ENCODE data around the gene RAB3GAP2.
"Not testable (repeated sequence)": the region's sequence is repeated elsewhere in the genome, so short reads cannot be mapped to it uniquely, and the experiment has no call there.

Gene RAB3GAP2

DNA sequence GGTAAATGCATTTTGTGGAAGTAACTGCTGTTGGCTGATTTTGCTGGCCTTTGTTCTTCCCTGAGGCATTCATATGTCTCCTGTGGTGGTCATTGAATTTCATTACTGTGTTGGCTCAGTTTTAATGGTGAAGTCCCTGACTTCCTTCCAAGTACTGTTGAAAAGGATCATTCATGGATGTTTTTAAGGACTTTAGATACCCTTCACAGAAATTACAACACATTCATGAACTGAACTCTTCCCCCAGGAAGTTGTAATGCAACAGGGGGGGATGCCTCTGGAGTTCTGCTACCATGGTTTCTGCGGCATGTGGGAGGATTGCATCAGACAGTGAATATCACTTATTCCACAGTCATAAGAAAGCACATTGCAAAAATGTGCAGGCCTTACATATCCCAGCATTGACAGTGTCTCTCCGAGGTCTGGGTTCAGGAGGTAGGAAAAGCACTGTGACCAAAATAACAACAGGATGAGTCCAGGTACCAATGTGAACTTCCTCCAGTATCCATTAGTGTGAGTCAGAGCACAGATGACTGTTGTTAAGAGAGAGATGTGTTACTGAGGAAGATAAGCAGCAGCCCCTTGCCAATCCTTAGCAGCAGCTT, 2.1 kb upstream of the RAB3GAP2 start:
- no peak for DNase-seq (ENCODE audit: low spot score in 2 of 2)
- no peak for ATAC-seq (replicated peaks; ENCODE audit: extremely low read depth, poor library complexity, severe bottlenecking)

DNA sequence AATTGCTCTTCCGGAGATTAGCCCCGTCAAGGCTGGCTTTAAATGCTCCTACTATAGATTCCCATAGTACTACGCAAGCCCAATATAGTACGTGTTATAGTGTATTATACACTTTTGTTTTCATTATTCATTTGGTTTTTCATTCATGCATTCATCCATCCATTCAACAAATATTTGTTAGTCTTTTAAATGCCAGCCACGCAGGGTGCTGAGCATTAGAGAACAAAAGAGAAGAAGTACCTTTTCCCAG, 513 bp upstream of the RAB3GAP2 start:
- Mint-ChIP-seq H3K4me3 (no peak overlapping the region), H3K4me1 (no peaks in the 10 kb centered on the region), H3K36me3 (ENCODE audit: insufficient read depth) (peaks cover 3% of the 10 kb centered on the region), H3K9me3 (no peaks in the 10 kb centered on the region), H3K27ac (ENCODE audit: low read depth) (no peak overlapping the region), H3K27me3 (peaks cover 12% of the 10 kb centered on the region)
- ATAC-seq (replicated peaks; ENCODE audit: extremely low read depth, poor library complexity, severe bottlenecking) = no peak
- DNase-seq (ENCODE audit: low spot score in 2 of 2) = no peak

More for the DNA sequence above, 2.1 kb upstream of the RAB3GAP2 start:
- Mint-ChIP-seq H3K4me3 (no peak overlapping the region), H3K27ac (ENCODE audit: low read depth) (no peak overlapping the region), H3K36me3 (ENCODE audit: insufficient read depth) (no peaks in the 10 kb centered on the region), H3K9me3 (no peaks in the 10 kb centered on the region), H3K27me3 (peaks cover 12% of the 10 kb centered on the region), H3K4me1 (no peaks in the 10 kb centered on the region)

DNA sequence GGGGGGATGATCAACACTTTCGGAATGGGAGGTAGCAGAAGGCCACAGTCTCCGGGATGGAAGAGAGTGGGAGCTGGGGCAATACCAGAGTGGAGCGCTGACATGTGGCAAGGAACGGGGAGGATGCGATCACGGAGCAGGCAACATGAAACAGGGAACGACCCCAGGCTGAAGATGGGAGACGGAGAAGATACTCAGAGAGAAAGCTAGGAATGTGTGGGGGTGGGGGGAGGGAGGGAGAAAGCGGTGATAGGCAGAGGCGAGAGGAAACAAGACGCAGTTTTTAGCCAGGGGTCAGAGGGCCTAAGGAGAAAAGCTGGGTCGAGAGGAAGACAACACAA, 577 bp downstream of the RAB3GAP2 start:
- no peak for ATAC-seq (replicated peaks; ENCODE audit: extremely low read depth, poor library complexity, severe bottlenecking)
- no peak for DNase-seq (ENCODE audit: low spot score in 2 of 2)
- peaks cover 5% of the 10 kb centered on the region for H3K36me3 Mint-ChIP-seq (ENCODE audit: insufficient read depth)
- peaks cover 2% of the 10 kb centered on the region for H3K4me1 Mint-ChIP-seq
- H3K27ac Mint-ChIP-seq (ENCODE audit: low read depth) = no peak overlapping the region
- peaks cover 9% of the 10 kb centered on the region for H3K27me3 Mint-ChIP-seq
- H3K9me3 Mint-ChIP-seq = no peaks in the 10 kb centered on the region
- no peak overlapping the region for H3K4me3 Mint-ChIP-seq

DNA sequence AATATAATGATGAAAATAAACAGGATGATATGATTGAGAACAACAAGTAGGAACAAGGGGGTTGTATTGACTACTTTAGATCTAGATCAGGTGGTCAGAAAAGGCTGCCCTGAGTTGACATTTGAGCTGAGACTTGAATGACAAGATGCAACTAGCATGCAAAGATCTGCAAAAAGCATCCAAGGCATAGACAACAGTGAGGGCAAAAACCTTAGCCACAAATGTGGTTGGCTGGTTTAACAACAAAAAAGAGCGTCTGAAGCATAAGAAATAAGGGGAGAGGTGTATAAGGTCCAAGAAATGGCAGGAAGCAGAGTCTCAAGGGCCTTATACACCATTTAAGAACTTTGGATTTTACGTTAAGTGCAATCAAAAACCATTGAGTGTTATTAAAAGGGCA, 3.2 kb downstream of the RAB3GAP2 start:
- no peaks in the 10 kb centered on the region for H3K9me3 Mint-ChIP-seq
- no peak for ATAC-seq (replicated peaks; ENCODE audit: extremely low read depth, poor library complexity, severe bottlenecking)
- no peaks in the 10 kb centered on the region for H3K27me3 Mint-ChIP-seq
- H3K36me3 Mint-ChIP-seq (ENCODE audit: insufficient read depth) = peaks cover 5% of the 10 kb centered on the region
- peaks cover 12% of the 10 kb centered on the region for H3K4me1 Mint-ChIP-seq
- no peak for DNase-seq (ENCODE audit: low spot score in 2 of 2)
- peak overlapping the region; percentile 10 for H3K4me3 Mint-ChIP-seq
- H3K27ac Mint-ChIP-seq (ENCODE audit: low read depth) = no peak overlapping the region

DNA sequence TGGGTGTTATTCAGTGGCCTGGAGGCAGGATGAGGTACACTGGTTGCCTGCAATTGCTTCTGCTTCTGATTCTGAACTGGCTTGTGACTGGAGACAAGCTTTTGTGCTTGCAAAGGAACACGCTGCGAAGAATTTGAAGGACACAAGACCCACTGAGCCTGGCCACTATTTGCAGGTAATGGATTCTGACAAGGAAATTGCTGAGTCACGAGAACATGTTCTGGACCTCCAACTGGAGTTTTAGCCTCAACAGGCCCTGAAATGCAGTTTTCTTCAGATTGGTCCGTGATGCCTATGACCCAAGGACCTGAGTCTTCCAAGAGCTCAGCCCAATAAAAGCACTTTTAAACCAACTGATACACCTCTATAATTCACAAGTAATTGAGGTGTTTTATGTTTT, 4.6 kb downstream of the RAB3GAP2 start:
- ATAC-seq (replicated peaks; ENCODE audit: extremely low read depth, poor library complexity, severe bottlenecking) = no peak
- Mint-ChIP-seq H3K4me1 (peaks cover 12% of the 10 kb centered on the region), H3K36me3 (ENCODE audit: insufficient read depth) (peaks cover 5% of the 10 kb centered on the region), H3K9me3 (no peaks in the 10 kb centered on the region), H3K27me3 (no peaks in the 10 kb centered on the region), H3K4me3 (no peak overlapping the region), H3K27ac (ENCODE audit: low read depth) (no peak overlapping the region)
- DNase-seq (ENCODE audit: low spot score in 2 of 2) = no peak

DNA sequence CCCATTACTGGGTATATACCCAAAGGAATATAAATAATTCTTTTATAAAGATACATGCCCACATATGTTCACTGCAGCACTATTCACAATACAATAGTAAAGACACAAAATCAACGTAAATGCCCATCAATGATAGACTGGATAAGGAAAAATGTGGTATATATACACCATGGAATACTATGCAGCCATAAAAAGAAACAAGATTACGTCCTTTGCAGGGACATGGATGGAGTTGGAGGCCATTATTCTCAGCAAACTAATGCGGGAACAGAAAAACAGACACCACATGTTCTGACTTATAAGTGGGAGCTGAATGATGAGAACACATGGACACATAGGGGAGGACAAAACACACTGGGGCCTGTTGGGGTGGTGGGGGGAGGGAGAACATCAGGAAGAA, 12.0 kb downstream of the RAB3GAP2 start:
- H3K4me1 Mint-ChIP-seq = peaks cover 58% of the 10 kb centered on the region
- H3K36me3 Mint-ChIP-seq (ENCODE audit: insufficient read depth); H3K9me3 Mint-ChIP-seq; H3K4me3 Mint-ChIP-seq; ATAC-seq (replicated peaks; ENCODE audit: extremely low read depth, poor library complexity, severe bottlenecking); H3K27me3 Mint-ChIP-seq; H3K27ac Mint-ChIP-seq (ENCODE audit: low read depth); DNase-seq (ENCODE audit: low spot score in 2 of 2): not testable (repeated sequence)

DNA sequence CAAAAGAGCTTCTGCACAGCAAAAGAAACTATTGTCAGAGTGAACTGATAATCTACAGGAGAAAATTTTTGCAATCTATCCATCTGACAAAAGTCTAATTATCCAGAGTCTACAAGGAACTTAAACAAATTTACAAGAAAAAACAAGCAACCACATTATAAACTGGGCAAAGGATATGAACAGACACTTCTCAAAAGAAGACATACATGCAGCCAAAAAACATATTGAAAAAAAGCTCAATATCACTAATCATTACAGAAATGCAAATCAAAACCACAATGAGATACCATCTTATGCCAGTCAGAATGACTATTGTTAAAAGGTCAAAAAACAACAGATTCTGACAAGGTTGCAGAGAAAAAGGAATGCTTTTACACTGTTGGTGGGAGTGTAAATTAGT, 12.5 kb downstream of the RAB3GAP2 start:
- not testable (repeated sequence) for H3K27ac Mint-ChIP-seq (ENCODE audit: low read depth); H3K27me3 Mint-ChIP-seq; DNase-seq (ENCODE audit: low spot score in 2 of 2); H3K9me3 Mint-ChIP-seq; H3K4me3 Mint-ChIP-seq; H3K36me3 Mint-ChIP-seq (ENCODE audit: insufficient read depth); ATAC-seq (replicated peaks; ENCODE audit: extremely low read depth, poor library complexity, severe bottlenecking)
- peaks cover 57% of the 10 kb centered on the region for H3K4me1 Mint-ChIP-seq

DNA sequence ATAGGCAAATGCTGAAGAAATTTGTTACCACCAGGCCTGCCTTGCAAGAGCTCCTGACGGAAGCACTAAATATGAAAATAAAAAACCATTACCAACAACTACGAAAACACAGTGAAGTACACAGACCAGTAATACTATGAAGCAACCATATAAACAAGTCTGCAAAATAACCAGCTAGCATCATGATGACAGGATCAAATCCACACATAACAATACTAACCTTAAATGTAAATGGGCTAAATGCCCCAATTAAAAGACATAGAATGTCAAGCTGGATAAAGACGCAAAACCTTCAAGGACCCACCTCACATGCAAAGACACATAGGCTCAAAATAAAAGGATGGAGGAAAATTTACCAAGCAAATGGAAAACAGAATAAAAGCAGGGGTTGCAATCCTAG, 16.1 kb downstream of the RAB3GAP2 start:
- DNase-seq (ENCODE audit: low spot score in 2 of 2); H3K9me3 Mint-ChIP-seq; ATAC-seq (replicated peaks; ENCODE audit: extremely low read depth, poor library complexity, severe bottlenecking); H3K4me3 Mint-ChIP-seq; H3K27me3 Mint-ChIP-seq: not testable (repeated sequence)
- Mint-ChIP-seq H3K36me3 (ENCODE audit: insufficient read depth) (peaks cover 11% of the 10 kb centered on the region), H3K4me1 (peaks cover 72% of the 10 kb centered on the region), H3K27ac (ENCODE audit: low read depth) (peak overlapping the region; percentile 21)

DNA sequence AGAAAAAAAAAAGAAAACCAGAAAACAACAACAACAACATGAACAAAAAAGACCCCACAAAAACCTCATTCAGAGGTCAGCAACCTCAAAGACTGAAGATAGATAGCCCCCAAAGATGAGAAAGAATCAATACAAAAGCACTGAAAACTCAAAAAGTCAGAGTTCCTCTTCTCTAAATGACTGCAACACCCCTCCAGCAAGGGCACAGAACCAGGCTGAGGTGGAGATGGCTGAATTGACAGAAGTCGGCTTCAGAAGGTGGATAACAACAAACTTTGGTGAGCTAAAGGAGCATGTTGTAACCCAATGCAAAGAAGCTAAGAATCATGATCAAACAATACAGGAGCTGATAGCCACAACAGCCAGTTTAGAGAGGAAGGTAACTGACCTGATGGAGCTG, 17.0 kb downstream of the RAB3GAP2 start:
- H3K4me1 Mint-ChIP-seq = peaks cover 67% of the 10 kb centered on the region
- H3K4me3 Mint-ChIP-seq = no peak overlapping the region
- H3K27ac Mint-ChIP-seq (ENCODE audit: low read depth) = peak overlapping the region; percentile 19
- H3K36me3 Mint-ChIP-seq (ENCODE audit: insufficient read depth) = peaks cover 11% of the 10 kb centered on the region
- no peaks in the 10 kb centered on the region for H3K27me3 Mint-ChIP-seq
- ATAC-seq (replicated peaks; ENCODE audit: extremely low read depth, poor library complexity, severe bottlenecking) (no peak), DNase-seq (ENCODE audit: low spot score in 2 of 2) (no peak)
- H3K9me3 Mint-ChIP-seq = peaks cover 6% of the 10 kb centered on the region

DNA sequence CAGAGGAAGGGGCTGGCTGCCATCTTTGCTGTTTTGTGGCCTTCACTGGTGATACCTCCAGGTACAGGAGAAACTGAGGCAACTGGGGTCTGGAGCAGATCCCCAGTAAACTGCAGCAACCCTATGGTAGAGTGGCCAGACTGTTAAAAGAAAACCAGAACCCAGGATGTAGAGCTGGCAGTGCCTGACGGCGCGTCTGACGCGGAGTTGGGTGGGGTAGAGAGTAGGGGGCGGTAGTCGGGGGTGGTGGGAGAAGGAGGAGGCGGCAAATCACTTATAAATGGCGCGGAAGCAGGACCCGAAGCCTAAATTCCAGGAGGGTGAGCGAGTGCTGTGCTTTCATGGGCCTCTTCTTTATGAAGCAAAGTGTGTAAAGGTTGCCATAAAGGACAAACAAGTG, 19.0 kb downstream of the RAB3GAP2 start:
- not testable (repeated sequence) for H3K9me3 Mint-ChIP-seq; DNase-seq (ENCODE audit: low spot score in 2 of 2); H3K27ac Mint-ChIP-seq (ENCODE audit: low read depth); H3K4me3 Mint-ChIP-seq; H3K27me3 Mint-ChIP-seq
- peak; percentile 95 for ATAC-seq (replicated peaks; ENCODE audit: extremely low read depth, poor library complexity, severe bottlenecking)
- H3K4me1 Mint-ChIP-seq = peaks cover 51% of the 10 kb centered on the region
- H3K36me3 Mint-ChIP-seq (ENCODE audit: insufficient read depth) = peaks cover 11% of the 10 kb centered on the region

DNA sequence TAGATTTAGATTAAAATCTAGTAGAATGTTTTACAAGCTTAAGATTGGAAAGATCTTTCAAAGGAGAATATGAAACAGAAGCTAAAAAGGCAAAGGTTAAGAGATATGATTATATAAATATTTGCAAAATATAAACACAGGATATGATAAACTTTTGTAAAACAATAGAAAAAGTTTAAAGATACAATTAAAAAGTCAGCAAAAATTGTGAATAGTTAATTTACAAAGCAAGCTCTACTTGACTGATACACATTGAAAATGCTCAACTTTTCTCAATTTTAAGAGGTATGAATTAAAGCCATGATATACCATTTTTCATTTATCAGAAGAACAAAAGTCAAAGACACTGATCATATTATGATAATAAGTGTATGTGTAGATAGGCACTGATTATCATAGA, 21.0 kb downstream of the RAB3GAP2 start:
- no peak for ATAC-seq (replicated peaks; ENCODE audit: extremely low read depth, poor library complexity, severe bottlenecking)
- DNase-seq (ENCODE audit: low spot score in 2 of 2) = no peak
- Mint-ChIP-seq H3K27ac (ENCODE audit: low read depth) (no peak overlapping the region), H3K27me3 (no peaks in the 10 kb centered on the region), H3K4me1 (peaks cover 31% of the 10 kb centered on the region), H3K4me3 (no peak overlapping the region), H3K36me3 (ENCODE audit: insufficient read depth) (peaks cover 11% of the 10 kb centered on the region), H3K9me3 (peaks cover 6% of the 10 kb centered on the region)

DNA sequence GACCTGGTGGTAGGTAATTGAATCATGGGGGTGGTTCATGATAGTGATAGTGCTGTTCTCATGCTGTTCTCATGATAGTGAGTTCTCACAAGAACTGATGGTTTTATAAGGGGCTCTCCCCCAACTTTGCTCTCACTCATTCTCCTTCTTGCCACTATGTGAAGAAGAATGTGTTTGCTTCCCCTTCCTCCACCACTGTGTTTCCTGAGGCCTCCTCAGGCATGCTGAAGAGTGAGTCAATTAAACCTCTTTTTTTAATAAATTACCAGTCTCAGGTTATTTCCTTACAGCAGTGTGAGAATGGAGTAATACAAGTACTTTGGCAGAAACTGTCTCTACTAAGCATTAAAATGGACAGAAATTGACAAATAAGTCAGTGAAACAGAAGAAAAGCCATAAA, 21.6 kb downstream of the RAB3GAP2 start:
- peaks cover 11% of the 10 kb centered on the region for H3K36me3 Mint-ChIP-seq (ENCODE audit: insufficient read depth)
- peaks cover 25% of the 10 kb centered on the region for H3K4me1 Mint-ChIP-seq
- H3K27me3 Mint-ChIP-seq = no peaks in the 10 kb centered on the region
- peaks cover 6% of the 10 kb centered on the region for H3K9me3 Mint-ChIP-seq
- H3K4me3 Mint-ChIP-seq = no peak overlapping the region
- H3K27ac Mint-ChIP-seq (ENCODE audit: low read depth) = no peak overlapping the region
- DNase-seq (ENCODE audit: low spot score in 2 of 2) = no peak
- ATAC-seq (replicated peaks; ENCODE audit: extremely low read depth, poor library complexity, severe bottlenecking) = no peak

DNA sequence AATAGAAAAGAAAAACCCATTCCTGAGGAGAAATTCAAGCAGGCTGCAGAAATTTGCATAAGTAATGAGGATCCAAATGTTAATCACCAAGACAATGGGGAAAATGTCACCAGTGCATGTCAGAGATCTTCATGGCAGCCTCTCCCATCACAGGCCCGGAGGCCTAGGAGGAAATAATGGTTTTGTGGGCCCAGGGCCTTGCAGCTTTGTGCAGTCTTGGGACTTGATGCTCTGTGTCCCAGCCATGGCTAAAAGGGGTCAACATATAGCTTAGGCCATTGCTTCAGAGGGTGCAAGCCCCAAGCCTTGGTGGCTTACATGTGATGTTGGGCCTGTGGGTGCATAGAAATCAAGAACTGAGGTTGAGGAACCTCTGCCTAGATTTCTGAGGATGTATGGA, 22.7 kb downstream of the RAB3GAP2 start:
- no peak overlapping the region for H3K27ac Mint-ChIP-seq (ENCODE audit: low read depth)
- peaks cover 11% of the 10 kb centered on the region for H3K36me3 Mint-ChIP-seq (ENCODE audit: insufficient read depth)
- H3K9me3 Mint-ChIP-seq = peaks cover 11% of the 10 kb centered on the region
- H3K4me1 Mint-ChIP-seq = peaks cover 25% of the 10 kb centered on the region
- ATAC-seq (replicated peaks; ENCODE audit: extremely low read depth, poor library complexity, severe bottlenecking) (no peak), DNase-seq (ENCODE audit: low spot score in 2 of 2) (no peak)
- no peak overlapping the region for H3K4me3 Mint-ChIP-seq
- H3K27me3 Mint-ChIP-seq = no peaks in the 10 kb centered on the region

DNA sequence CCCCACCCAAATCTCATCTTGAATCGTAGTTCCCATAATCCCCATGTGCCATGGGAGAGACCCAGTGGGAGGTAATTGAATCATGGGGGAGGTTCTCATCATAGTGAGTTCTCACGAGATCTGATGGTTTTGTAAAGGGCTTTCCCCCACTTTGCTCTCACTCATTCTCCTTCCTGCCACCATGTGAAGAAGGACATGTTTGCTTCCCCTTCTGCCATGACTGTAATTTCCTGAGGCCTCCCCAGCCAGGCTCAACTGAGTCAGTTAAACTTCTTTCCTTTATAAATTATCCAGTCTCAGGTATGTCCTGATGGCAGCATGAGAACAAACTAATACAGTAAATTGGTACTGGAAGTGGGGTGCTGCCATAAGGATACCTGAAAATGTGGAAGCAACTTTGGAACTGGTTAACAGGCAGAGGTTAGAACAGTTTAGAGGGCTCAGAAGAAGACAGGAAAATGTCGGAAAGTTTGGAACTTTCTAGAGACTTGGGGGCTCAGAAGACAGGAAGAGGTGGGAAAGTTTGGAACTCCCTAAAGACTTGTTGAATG, 23.5 kb downstream of the RAB3GAP2 start:
- peaks cover 11% of the 10 kb centered on the region for H3K9me3 Mint-ChIP-seq
- not testable (repeated sequence) for DNase-seq (ENCODE audit: low spot score in 2 of 2); ATAC-seq (replicated peaks; ENCODE audit: extremely low read depth, poor library complexity, severe bottlenecking); H3K4me3 Mint-ChIP-seq; H3K27me3 Mint-ChIP-seq; H3K27ac Mint-ChIP-seq (ENCODE audit: low read depth)
- H3K36me3 Mint-ChIP-seq (ENCODE audit: insufficient read depth) = peaks cover 11% of the 10 kb centered on the region
- H3K4me1 Mint-ChIP-seq = peaks cover 32% of the 10 kb centered on the region
